ENCODE data around the gene TGIF1. TPM values are rescaled to one million over a fixed set of nuclear protein-coding genes. Genes with fewer than 3 reads are reported as not detected.

Gene TGIF1
- 100 to 1,000 TPM in 1 of 4 donors, 10 to 100 TPM in 3; 48.2 to 142 (median 64.0) TPM for total RNA-seq

GRCh38 chr18:3450012-3450798, at the start of gene TGIF1:
TGIF1 (plus strand) TSS chr18:3450172; CDS start chr18:3450490, 318 bp downstream.
- peaks cover 28 to 43% (median 34%) of the 10 kb centered on the region in 4 donors for H3K4me1 ChIP-seq
- H3K9me3 ChIP-seq, result no peaks in the 10 kb centered on the region
- H3K27ac ChIP-seq (replicated peaks in 1 of 4), result peak within 1 kb of the TSS; percentile 98 to 100 (median 98)
- peak within 1 kb of the TSS; percentile 69 to 96 (median 90) for H3K4me3 ChIP-seq
- H3K36me3 ChIP-seq, result no peaks in the 10 kb centered on the region
- DNase-seq (ENCODE audit: extremely low spot score), result peak; percentile 95
- no peaks in the 10 kb centered on the region for H3K27me3 ChIP-seq
- WGBS, result 0% methylated on average over 22 of the region's 71 CpGs
- TF ChIP-seq, protein P1, sequence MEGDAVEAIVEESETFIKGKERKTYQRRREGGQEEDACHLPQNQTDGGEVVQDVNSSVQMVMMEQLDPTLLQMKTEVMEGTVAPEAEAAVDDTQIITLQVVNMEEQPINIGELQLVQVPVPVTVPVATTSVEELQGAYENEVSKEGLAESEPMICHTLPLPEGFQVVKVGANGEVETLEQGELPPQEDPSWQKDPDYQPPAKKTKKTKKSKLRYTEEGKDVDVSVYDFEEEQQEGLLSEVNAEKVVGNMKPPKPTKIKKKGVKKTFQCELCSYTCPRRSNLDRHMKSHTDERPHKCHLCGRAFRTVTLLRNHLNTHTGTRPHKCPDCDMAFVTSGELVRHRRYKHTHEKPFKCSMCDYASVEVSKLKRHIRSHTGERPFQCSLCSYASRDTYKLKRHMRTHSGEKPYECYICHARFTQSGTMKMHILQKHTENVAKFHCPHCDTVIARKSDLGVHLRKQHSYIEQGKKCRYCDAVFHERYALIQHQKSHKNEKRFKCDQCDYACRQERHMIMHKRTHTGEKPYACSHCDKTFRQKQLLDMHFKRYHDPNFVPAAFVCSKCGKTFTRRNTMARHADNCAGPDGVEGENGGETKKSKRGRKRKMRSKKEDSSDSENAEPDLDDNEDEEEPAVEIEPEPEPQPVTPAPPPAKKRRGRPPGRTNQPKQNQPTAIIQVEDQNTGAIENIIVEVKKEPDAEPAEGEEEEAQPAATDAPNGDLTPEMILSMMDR (IDR thresholded peaks at IDR 0.05), result no peak
- TF ChIP-seq EP300 (IDR thresholded peaks at IDR 0.05), result no peak
- peak; percentile 83 for TF ChIP-seq POLR2A (IDR thresholded peaks at IDR 0.05; ENCODE audit: low read depth)
- TF ChIP-seq POLR2AphosphoS5 (IDR thresholded peaks at IDR 0.05), result peak in 1 of 2 donors; percentile 88
- intact Hi-C loops (cut with DNase I), result loop anchor here (2.0 to 5.0 kb wide), 2 partner anchors 145 to 188 kb away; partner anchors contain the start of gene MYL12B

DNA sequence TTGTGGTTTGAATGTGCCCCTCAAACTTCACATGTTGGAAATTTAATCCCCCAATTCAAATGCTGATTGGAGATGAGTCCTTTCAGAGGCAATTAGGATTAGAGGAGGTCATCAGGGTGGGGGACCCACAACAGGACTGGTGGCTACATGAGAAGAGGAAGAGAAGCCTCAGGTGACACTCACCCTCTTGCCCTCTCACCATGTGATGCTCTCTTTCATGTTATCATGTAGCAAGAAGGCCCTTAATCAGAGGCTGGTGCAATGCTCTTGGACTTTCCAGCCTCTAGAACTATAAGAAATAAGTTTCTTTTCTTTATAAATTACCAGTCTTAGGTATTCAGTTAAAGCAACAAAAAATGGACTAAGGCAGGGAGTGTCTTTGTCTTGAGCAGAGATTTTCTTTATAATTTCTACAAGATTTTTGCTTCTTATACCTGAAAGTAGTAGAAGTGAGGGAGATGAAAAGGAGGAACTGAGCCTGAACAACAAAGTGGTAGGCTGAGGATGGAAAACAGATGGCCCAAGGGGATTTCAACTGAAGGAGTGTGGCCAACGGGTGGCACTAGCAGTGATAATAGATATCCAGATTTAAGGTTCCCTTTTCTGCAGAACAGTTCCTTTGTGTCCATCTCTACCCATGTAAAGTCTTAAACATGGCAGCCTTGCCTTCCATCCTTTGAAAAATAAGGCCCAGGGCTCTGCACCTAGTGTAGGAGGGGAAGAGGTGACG, 49.2 kb upstream of the TGIF1 start:
- TF ChIP-seq, protein P1 (IDR thresholded peaks at IDR 0.05), result no peak
- 75% methylated on average over 2 of the region's 2 CpGs for WGBS
- DNase-seq (ENCODE audit: extremely low spot score), result no peak
- H3K9me3 ChIP-seq, result peaks cover 0 to 9% (median 0%) of the 10 kb centered on the region in 4 donors
- H3K4me3 ChIP-seq, result no peak overlapping the region
- no peaks in the 10 kb centered on the region for H3K27me3 ChIP-seq
- no peaks in the 10 kb centered on the region for H3K36me3 ChIP-seq
- no peaks in the 10 kb centered on the region for H3K4me1 ChIP-seq
- H3K27ac ChIP-seq (replicated peaks in 1 of 4), result no peak overlapping the region
- intact Hi-C loops (cut with DNase I), result no loop called here

DNA sequence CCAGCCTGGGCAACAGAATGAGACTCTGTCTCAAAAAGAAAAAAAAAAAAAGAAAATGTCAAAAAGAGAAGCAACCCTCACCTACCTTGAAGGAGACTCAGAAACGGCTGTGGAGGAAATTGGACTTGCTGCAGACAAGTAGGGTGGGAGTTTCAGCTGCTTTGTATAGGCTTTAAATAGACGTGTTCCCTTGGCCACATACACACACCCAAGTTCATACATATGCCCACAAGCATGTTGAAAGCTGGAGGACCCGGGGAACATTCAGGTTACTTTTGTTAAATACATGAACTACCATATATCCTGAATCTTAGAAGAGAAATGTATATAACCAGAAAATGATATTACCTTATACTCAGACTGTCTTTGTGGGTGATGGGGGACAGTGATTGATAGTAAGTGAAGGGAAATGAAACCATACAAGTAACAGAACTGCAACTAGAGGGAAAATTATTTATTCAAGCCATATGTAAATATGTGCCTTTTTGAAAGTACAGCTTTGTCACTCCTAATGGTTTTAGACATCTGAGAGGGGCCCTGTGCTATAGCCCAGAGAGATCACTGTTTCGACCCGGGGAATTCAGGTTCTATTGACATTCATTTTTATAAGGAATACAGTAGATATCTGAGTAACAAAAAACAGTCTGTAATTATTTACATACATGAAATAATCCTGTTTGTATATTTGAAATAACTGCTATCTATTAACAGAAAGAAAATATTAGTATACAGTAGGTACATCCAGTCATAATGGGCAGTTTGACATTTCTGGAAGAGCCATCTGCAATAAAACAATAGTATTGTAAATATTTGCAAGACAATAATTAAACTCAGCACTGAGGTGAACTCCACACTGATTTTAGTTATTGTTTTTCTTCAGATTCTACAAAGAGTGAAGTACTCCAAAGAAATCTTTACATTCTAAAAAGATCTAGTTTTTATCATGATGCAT, 48.0 kb upstream of the TGIF1 start:
- intact Hi-C loops (cut with DNase I), result no loop called here
- H3K27me3 ChIP-seq, result no peaks in the 10 kb centered on the region
- DNase-seq (ENCODE audit: extremely low spot score), result no peak
- H3K36me3 ChIP-seq, result no peaks in the 10 kb centered on the region
- H3K9me3 ChIP-seq, result peaks cover 0 to 9% (median 0%) of the 10 kb centered on the region in 4 donors
- TF ChIP-seq EP300 (IDR thresholded peaks at IDR 0.05) (no peak), POLR2A (IDR thresholded peaks at IDR 0.05; ENCODE audit: low read depth) (no peak), POLR2AphosphoS5 (IDR thresholded peaks at IDR 0.05) (no peak)
- TF ChIP-seq, protein P1 (IDR thresholded peaks at IDR 0.05), result no peak
- H3K27ac ChIP-seq (replicated peaks in 1 of 4), result no peak overlapping the region
- 78% methylated on average over 5 of the region's 5 CpGs for WGBS
- H3K4me3 ChIP-seq, result no peak overlapping the region
- H3K4me1 ChIP-seq, result no peaks in the 10 kb centered on the region

DNA sequence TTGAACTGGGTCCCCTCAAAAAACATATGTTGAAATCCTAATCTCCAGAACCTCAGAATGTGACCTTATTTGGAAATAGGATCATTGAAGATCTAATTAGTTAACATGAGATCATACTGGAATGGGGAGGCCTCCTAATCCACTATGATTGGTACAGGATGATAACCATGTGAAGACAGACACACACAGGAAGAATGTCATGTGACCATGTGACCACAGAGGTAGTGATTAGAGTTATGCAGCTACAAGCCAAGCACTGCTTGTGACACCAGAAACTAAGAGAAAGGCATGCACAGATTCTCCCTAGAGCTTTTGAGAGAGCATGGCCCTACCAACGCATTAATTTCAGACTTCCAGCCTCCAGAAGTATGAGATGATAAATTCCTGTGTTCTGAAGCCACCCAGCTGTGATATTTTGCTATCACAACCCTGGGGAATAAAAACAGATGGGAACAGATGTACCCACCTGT, 47.0 kb upstream of the TGIF1 start:
- no peak for DNase-seq (ENCODE audit: extremely low spot score)
- no peak overlapping the region for H3K27ac ChIP-seq (replicated peaks in 1 of 4)
- H3K4me1 ChIP-seq, result no peaks in the 10 kb centered on the region
- peaks cover 0 to 9% (median 0%) of the 10 kb centered on the region in 4 donors for H3K9me3 ChIP-seq
- no peaks in the 10 kb centered on the region for H3K27me3 ChIP-seq
- no peak overlapping the region for H3K4me3 ChIP-seq
- H3K36me3 ChIP-seq, result no peaks in the 10 kb centered on the region
- TF ChIP-seq EP300 (IDR thresholded peaks at IDR 0.05) (no peak), POLR2AphosphoS5 (IDR thresholded peaks at IDR 0.05) (no peak), POLR2A (IDR thresholded peaks at IDR 0.05; ENCODE audit: low read depth) (no peak)
- TF ChIP-seq, protein P1 (IDR thresholded peaks at IDR 0.05), result no peak
- 33% methylated on average over 1 of the region's 1 CpG for WGBS
- intact Hi-C loops (cut with DNase I), result no loop called here
